ENCODE measurements around the gene ZMIZ1.

DNA sequence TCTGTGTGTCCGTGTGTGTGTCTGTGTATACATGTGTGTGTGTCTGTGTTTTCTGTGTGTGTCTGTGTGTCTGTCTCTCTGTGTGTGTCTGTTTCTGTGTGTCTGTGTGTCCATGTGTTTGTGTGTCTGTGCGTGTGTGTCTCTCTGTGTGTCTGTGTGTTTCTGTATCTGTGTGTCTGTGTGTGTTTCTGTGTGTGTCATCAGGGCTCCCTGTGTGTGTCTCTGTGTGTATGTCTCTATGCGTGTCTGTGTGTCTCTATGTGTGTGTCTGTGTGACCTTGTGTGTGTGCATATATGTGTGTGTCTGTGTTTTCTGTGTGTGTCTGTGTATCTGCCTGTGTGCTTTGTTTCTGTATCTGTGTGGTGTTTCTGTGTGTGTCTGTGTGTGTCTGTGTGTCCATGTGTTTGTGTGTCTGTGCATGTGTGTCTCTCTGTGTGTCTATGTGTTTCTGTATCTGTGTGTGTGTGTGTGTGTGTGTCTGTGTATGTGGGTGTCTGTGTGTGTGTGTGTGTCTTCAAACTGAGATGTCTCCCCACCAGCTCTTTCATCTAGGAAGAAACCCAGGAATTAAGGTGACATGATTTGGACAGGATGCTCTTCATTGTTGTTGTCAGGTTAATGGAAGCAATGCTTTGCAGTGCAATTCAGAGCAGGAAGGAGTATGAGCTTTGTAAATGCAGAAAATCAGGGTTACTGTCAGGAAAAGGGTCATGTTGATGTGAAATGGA lies 257.8 kb downstream of the ZMIZ1 start:
- TF ChIP-seq, protein P1, sequence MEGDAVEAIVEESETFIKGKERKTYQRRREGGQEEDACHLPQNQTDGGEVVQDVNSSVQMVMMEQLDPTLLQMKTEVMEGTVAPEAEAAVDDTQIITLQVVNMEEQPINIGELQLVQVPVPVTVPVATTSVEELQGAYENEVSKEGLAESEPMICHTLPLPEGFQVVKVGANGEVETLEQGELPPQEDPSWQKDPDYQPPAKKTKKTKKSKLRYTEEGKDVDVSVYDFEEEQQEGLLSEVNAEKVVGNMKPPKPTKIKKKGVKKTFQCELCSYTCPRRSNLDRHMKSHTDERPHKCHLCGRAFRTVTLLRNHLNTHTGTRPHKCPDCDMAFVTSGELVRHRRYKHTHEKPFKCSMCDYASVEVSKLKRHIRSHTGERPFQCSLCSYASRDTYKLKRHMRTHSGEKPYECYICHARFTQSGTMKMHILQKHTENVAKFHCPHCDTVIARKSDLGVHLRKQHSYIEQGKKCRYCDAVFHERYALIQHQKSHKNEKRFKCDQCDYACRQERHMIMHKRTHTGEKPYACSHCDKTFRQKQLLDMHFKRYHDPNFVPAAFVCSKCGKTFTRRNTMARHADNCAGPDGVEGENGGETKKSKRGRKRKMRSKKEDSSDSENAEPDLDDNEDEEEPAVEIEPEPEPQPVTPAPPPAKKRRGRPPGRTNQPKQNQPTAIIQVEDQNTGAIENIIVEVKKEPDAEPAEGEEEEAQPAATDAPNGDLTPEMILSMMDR (IDR thresholded peaks at IDR 0.05), result no peak
- no peak for TF ChIP-seq POLR2A (IDR thresholded peaks at IDR 0.05)
